NT2/D1 (cell line): ENCODE measurements around the gene TNNT2.
A peak's percentile ranks its signal among the peaks of the same experiment; 100 is the strongest.

Experiments
- DNase-seq: peaks from one replicate; pipeline ENCODE4 v3.0.0-alpha.2; 2011; ENCODE audit warnings: low read depth, low spot score
- H3K27me3 ChIP-seq: 2 replicates; pipeline ENCODE4 v1.6.0; 2011; ENCODE audit warnings: mild to moderate bottlenecking; ENCODE audit not compliant: insufficient read length, insufficient read depth
- H3K36me3 ChIP-seq: 2 replicates; pipeline ENCODE4 v1.6.1; 2011; ENCODE audit warnings: mild to moderate bottlenecking, low read length, mixed read lengths; ENCODE audit not compliant: insufficient read depth, insufficient read length
- H3K4me1 ChIP-seq: 2 replicates; pipeline ENCODE4 v1.5.1; 2011; ENCODE audit not compliant: insufficient read depth, insufficient read length
- H3K4me3 ChIP-seq: 2 replicates; pipeline ENCODE4 v1.5.1; 2011; ENCODE audit warnings: low read depth; ENCODE audit not compliant: insufficient read length
- H3K9ac ChIP-seq: 2 replicates; pipeline ENCODE4 v1.6.0; 2011; ENCODE audit warnings: low read depth; ENCODE audit not compliant: insufficient read length
- H3K9me3 ChIP-seq: 2 replicates; pipeline ENCODE4 v1.5.1; 2011; ENCODE audit warnings: mild to moderate bottlenecking, low read length; ENCODE audit not compliant: insufficient read depth
- SUZ12 ChIP-seq: IDR thresholded peaks from 2 replicates; pipeline ENCODE4 v1.6.1; 2011; ENCODE audit not compliant: insufficient read length, insufficient read depth; ENCODE audit errors: extremely low read depth
- YY1 ChIP-seq: IDR thresholded peaks from 2 replicates; pipeline ENCODE4 v1.6.1; 2011; ENCODE audit not compliant: insufficient read length, insufficient read depth
- ZNF274 ChIP-seq: IDR thresholded peaks from 2 replicates; pipeline ENCODE4 v1.6.1; 2011; ENCODE audit warnings: mild to moderate bottlenecking, low read depth, low read length

Gene TNNT2

GRCh38 chr1:201354901-201355295 lies 22.6 kb downstream of the TNNT2 start:
- Histone ChIP-seq H3K9me3 (no peaks in the 10 kb centered on the region), H3K4me1 (peaks cover 25% of the 10 kb centered on the region), H3K9ac (no peak overlapping the region), H3K36me3 (no peaks in the 10 kb centered on the region), H3K27me3 (no peaks in the 10 kb centered on the region), H3K4me3 (no peak overlapping the region)
- DNase-seq, result no peak
- TF ChIP-seq ZNF274, result no peak
- no peak for TF ChIP-seq SUZ12
- no peak for TF ChIP-seq YY1

- Histone ChIP-seq H3K27me3 (no peaks in the 10 kb centered on the region), H3K36me3 (no peaks in the 10 kb centered on the region), H3K9ac (no peak overlapping the region), H3K4me3 (no peak overlapping the region), H3K9me3 (no peaks in the 10 kb centered on the region), H3K4me1 (peaks cover 20% of the 10 kb centered on the region)
- no peak for DNase-seq
- TF ChIP-seq YY1 (no peak), ZNF274 (no peak), SUZ12 (no peak)
Measured at GRCh38 chr1:201354151-201354900, 23.2 kb downstream of the TNNT2 start.

- Histone ChIP-seq H3K9ac (no peak overlapping the region), H3K27me3 (no peaks in the 10 kb centered on the region), H3K4me3 (no peak overlapping the region), H3K4me1 (peaks cover 16% of the 10 kb centered on the region), H3K36me3 (no peaks in the 10 kb centered on the region), H3K9me3 (no peaks in the 10 kb centered on the region)
- TF ChIP-seq YY1, result no peak
- no peak for TF ChIP-seq SUZ12
- no peak for TF ChIP-seq ZNF274
- no peak for DNase-seq
Measured at GRCh38 chr1:201353186-201353940, 24.1 kb downstream of the TNNT2 start.

GRCh38 chr1:201351617-201352016 lies 25.9 kb downstream of the TNNT2 start:
- no peak for DNase-seq
- H3K36me3 ChIP-seq, result no peaks in the 10 kb centered on the region
- no peak overlapping the region for H3K9ac ChIP-seq
- no peaks in the 10 kb centered on the region for H3K27me3 ChIP-seq
- TF ChIP-seq YY1 (no peak), SUZ12 (no peak), ZNF274 (no peak)
- no peak overlapping the region for H3K4me3 ChIP-seq
- H3K9me3 ChIP-seq, result no peaks in the 10 kb centered on the region
- peaks cover 18% of the 10 kb centered on the region for H3K4me1 ChIP-seq

DNA sequence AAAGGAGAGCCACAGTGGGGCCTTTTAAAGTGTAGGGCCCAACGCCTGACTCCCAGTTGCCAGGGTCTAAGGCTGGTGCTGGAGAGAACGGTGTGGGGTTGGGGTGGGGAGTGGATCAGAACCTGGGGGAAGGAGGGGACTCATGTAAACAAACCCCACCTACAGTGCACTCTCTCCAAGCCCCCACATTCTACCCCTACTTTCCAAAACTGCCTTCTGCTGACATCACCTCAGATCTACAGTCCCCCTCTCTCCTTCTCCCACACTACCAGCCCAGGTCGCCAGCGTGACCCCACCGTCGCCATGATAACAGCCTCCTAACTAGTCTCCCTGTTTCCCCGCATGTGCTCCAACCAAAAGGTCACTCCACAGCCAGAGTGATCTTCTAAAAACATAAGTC lies 26.6 kb downstream of the TNNT2 start:
- DNase-seq, result no peak
- H3K4me1 ChIP-seq, result peaks cover 18% of the 10 kb centered on the region
- H3K27me3 ChIP-seq, result no peaks in the 10 kb centered on the region
- no peaks in the 10 kb centered on the region for H3K9me3 ChIP-seq
- H3K9ac ChIP-seq, result no peak overlapping the region
- H3K4me3 ChIP-seq, result no peak overlapping the region
- H3K36me3 ChIP-seq, result no peaks in the 10 kb centered on the region
- TF ChIP-seq YY1 (no peak), ZNF274 (no peak), SUZ12 (no peak)

DNA sequence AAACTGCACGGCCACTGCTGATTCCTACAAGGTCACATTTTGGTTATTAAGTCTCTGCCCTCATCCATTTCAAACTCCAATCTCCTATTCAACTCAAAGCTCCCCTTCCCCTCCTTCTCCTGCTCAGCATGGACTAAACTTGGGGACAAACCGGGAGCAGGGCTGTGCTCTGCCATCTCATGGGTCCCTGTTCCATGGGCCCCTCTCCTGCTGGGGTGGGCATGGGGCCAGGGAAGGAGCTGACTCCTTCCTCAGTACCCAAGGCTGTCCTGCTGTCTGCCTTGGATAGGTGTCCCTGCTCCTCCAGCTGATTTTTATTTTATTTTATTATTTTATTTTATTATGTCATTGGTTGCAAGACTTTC lies 27.1 kb downstream of the TNNT2 start:
- no peaks in the 10 kb centered on the region for H3K27me3 ChIP-seq
- no peaks in the 10 kb centered on the region for H3K9me3 ChIP-seq

GRCh38 chr1:201349092-201349491 lies 28.4 kb downstream of the TNNT2 start:
- Histone ChIP-seq H3K27me3 (no peaks in the 10 kb centered on the region), H3K4me3 (no peak overlapping the region), H3K36me3 (no peaks in the 10 kb centered on the region), H3K9me3 (no peaks in the 10 kb centered on the region), H3K4me1 (peaks cover 18% of the 10 kb centered on the region), H3K9ac (peak overlapping the region; percentile 14)
- TF ChIP-seq SUZ12 (no peak), ZNF274 (no peak), YY1 (no peak)
- no peak for DNase-seq

More for the DNA sequence above, 27.1 kb downstream of the TNNT2 start:
- H3K36me3 ChIP-seq, result no peaks in the 10 kb centered on the region
- no peak overlapping the region for H3K4me3 ChIP-seq
- H3K4me1 ChIP-seq, result peaks cover 18% of the 10 kb centered on the region
- TF ChIP-seq SUZ12, result no peak
- no peak for TF ChIP-seq YY1
- TF ChIP-seq ZNF274, result no peak
- DNase-seq, result no peak
- H3K9ac ChIP-seq, result no peak overlapping the region
